Panc1 (cell line): ENCODE data around the gene MAGI2.

Experiments used
- CTCF ChIP-seq: fragments of 450-650 bp; IDR thresholded peaks from 2 replicates; pipeline ENCODE4 v1.5.1; 2017; ENCODE audit warnings: mild to moderate bottlenecking
- SIN3A ChIP-seq: IDR thresholded peaks from 2 replicates; pipeline ENCODE4 v1.6.1; 2012; ENCODE audit warnings: low read depth, mild to moderate bottlenecking, low read length, moderate library complexity, borderline replicate concordance; ENCODE audit not compliant: insufficient read depth

GRCh38 chr7:78316110-78316509 lies 1137.4 kb downstream of the MAGI2 start:
- TF ChIP-seq CTCF = no peak
- TF ChIP-seq SIN3A = no peak
